Measurements from ENCODE around the gene DPYD.

Gene DPYD

DNA sequence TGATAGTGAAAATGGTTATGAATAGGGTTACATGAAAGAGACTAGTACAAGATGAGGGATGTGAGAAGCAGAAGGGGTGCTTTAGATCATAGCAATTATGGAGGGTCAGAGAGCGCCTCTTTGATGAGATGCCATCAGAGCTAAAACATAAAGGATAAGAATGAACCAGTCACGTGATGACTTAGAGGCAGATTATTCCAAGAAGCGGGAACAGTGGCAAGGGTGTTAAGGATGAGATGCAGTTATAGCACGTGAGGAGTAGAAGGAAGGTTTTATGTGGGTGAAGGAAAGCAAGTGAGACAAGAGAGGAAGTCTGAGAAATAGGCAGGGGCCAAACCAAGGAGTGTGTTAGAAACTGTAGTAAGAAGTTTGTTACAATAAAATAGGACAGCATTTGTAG lies 360.1 kb downstream of the DPYD start:
- DNase-seq (ENCODE audit: extremely low read depth in 1 of 2, low read depth in 1 of 2) = no peak

DNA sequence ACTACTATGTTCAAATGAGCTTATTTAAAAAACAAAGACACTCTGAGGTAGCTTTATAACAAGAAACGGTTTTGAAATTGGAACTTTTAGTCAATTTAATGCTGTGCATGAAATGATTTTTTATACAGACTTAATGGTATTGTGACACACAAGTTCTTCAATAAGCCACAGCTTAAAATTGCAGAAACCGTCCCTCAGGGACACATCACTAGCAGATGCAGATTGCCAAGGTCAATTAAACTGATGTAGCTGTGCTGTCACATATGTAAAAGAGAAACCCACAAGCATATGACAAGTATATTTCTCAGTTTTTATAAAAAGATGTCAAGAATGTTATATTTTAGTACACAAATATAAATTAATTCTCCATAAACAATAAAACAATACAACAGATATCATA lies 366.9 kb downstream of the DPYD start:
- DNase-seq (ENCODE audit: extremely low read depth in 1 of 2, low read depth in 1 of 2) = no peak

DNA sequence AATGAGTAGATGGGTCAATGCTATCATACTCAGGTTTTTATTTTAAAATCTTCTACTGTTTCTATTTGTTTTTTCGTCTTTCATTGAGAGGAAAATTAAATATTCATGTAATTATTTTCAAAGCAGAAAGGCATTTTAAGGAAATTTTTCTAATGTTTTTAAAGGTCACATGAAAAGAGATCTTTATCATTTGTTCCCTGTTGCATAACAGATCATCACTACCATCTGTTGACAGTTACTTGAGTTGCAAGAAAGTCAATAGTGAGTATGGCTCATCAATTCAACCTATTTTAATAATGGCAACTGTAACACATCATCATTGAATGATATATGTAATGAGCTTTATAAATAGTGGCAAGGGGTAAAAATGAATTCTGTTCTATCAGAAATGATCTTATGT lies 369.7 kb downstream of the DPYD start:
- no peak for DNase-seq (ENCODE audit: extremely low read depth in 1 of 2, low read depth in 1 of 2)

DNA sequence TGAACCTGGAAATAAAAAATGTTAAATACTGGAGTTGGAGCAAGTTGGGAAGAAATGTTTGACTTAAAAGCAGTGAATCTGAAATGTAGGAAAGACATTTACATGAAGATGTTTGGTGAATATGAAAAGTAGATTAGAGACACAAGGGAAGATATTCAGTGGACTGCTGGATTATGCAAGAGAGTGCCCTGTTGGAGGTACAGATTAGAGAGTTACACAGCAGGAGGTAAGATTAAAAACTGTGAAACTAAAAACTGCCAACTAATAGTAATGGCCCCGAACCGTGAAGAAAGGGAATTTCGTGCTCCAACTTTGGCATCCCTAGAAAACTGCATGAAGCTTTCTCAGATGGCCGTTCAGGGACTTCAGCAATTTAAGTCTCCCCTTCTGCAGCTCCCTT lies 375.4 kb downstream of the DPYD start:
- DNase-seq (ENCODE audit: extremely low read depth in 1 of 2, low read depth in 1 of 2) = no peak

DNA sequence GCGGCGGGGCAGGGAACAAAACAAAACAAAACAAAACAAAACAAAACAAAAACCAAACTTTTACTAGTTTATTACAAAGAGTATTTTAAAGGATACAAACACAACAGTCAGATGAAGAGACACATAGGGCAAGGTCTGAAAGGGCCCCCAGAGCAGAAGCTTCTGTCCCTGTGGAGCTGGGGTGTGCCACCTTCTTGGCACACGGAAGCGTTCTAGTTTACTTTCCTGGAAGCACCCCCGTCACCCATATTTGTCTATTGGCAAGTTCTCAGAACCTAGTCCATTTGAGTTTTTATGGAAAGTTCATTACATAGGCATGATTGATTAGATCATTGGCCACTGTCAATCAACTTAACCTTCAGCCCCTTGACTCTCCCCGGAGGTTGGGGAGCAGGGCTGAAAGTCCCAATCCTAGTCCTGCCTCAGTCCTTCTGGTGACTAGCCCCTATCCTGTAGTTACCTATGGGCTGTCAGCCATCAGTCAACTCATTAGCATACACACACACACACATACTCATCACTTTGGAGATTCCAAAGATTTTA lies 380.4 kb downstream of the DPYD start:
- DNase-seq (ENCODE audit: extremely low read depth in 1 of 2, low read depth in 1 of 2) = no peak

DNA sequence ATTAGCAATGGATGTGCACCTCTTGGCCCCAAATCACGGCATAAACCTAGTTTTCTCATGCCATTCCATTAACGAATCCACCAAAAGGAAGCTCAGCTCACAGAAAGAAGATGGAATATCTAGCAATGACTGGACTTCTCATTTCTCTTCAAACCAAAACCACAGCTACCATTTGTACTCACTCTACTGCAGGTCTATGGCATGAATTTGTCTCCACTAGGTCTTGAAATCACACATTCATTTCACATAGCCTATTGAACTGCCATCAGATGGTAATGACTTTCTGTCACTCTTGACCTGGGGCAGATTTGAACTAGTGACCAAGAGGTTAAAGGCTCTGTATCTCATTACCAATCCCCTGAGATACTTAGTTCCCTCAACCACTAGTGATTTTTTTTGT lies 382.7 kb downstream of the DPYD start:
- no peak for DNase-seq (ENCODE audit: extremely low read depth in 1 of 2, low read depth in 1 of 2)

DNA sequence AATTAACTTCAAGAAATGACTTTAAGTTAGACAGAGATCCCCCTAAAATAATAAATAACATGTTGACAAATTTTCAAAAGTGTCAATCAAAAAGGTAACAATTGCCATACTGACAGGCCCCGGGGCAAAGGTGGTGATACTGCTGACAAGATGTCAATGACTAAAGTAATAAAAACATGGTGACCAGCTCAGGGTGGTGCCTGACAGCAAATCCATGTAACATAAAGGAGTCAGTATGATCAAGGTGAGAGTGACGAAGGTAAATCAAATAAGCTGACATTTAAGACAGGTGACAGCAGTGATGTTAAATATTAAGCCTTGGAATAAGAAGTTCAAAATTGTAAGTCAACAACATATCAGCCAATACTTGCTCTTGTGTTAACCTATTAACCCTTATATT lies 387.5 kb downstream of the DPYD start:
- DNase-seq (ENCODE audit: extremely low read depth in 1 of 2, low read depth in 1 of 2) = no peak

DNA sequence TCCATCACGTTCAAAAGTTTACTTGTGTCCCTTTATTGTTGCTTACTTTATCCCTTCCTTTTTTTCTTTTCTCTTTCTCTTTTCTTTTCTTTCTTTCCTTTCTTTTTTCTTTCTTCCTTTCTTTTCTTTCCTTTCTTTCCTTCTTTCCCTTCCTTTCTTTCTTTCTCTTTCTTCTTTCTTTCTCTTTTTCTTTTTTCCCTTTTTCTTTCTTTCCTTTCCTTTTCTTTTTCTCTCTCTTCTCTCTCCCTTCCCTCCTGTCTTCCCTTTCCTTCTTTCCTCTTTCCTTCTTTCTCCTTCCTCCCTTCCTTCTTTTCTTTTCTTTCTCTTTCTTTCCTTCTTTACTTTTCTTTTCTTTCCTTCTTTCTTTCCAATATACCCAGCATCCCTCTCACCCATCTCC lies 391.2 kb downstream of the DPYD start:
- no peak for DNase-seq (ENCODE audit: extremely low read depth in 1 of 2, low read depth in 1 of 2)

DNA sequence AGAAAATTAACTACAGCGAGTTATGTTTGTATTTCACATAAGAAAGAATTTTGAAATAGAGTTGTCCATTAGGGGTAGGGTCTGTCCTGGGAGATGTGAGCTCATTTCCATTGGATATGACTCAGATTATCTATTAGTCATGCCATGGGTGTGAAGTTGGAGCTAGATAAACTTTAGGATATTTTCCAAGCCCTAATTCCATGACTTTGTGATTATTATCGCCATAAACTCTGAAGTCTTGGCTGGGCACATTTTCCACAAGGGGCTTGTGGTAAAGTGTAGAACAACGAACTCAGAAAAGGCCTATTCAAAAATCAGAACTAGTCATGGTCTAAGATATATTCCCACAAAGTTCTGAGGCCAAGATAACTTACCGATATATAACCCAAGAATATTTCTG lies 396.6 kb downstream of the DPYD start:
- no peak for DNase-seq (ENCODE audit: extremely low read depth in 1 of 2, low read depth in 1 of 2)

DNA sequence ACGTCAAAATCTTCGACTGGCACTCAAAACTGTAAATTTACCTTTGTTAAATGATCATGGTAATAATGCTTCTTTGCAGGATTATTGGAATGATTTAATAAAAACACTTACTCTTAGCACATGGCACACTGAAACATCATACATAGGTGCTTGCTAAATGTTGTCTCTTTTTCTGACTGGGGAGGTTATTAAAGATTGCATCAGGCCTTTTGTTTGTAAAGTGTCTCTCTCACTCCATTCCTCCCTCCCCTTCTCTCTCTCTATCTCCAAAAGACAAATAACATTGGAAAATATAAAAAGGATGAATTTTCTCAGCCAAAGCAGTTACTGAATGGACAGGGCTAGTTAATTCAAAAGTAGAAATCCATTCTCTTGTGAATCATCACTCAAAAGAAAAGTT lies 404.2 kb downstream of the DPYD start:
- DNase-seq (ENCODE audit: extremely low read depth in 1 of 2, low read depth in 1 of 2) = no peak

DNA sequence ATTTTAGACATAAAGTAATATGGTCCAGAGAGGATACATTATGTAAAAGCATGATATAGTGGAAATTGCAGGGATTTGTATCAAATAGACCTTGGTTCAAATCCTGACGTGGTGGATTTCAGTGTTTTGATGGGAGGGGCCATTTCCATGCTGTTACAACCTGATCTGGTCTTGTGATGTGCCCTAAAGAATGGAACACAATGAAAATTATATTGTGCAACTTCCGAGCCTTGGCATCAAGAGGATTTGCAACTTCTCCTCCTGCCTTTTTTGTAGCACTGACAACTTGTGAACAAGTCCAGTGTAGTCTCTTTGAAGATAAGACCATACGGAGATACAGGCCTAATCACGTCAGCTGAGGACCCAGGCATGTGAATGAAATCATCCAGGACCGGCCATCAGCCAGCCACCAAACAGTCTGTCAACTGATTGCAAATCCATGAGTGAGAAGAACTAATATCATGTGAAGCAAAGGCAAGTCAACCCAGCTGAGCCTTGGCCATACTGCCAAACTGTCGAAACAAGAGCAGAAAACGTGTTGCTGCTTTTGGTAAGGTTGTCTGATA lies 412.1 kb downstream of the DPYD start:
- DNase-seq (ENCODE audit: extremely low read depth in 1 of 2, low read depth in 1 of 2) = no peak

DNA sequence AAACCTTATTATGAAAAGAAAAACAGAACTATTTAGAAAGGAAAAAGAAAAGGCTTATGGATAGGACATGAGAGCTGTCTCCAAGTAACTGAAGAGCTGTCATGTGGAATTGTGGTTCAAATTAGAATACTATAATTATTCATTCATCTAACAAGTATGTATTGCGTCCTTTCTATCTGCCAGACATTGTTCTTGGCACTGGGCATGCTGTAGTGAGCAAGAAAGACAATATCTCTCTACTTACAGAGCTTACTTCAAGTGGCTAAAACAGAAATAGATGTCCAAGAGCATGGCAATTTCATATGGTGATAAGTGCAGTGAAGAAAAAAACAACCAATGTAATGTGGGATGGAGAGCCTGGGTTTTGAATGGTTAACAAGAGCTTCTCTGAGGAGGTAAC lies 413.0 kb downstream of the DPYD start:
- DNase-seq (ENCODE audit: extremely low read depth in 1 of 2, low read depth in 1 of 2) = no peak

DNA sequence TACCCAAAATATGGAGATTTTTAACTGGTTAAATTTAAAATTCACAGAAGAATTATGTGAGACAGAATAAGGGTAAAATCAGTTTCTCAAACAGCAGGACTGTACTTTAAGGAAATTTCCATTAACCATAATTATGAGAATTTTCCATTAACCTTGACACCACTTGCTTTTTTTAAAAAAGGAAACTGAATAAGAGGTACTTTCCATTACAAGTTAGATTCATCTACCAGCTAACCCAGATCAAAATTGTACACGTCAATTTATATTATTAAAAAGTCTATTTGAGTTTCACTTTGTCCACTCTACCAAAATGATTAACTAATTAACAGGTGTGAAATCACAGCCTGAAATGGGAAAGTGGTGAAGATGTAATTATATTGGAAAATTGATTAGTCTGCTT lies 414.5 kb downstream of the DPYD start:
- no peak for DNase-seq (ENCODE audit: extremely low read depth in 1 of 2, low read depth in 1 of 2)

DNA sequence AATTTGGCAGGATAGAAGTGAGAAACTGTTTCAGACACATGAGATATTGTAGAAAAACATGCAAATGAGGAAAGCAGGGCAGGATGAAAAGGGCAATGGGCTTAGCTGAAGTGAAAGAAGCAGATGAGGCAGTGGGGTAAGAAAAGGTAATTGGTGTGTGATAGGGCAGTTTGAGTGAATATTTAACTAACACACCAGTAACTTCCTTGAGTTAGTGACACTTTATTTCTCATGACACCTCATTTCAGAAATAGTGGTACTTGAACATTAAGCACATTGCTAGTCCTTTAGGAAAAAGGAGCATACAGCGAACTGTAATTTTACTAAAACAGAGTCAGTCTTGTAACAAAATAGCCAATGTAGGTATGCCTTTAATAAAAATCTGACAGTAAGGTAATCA lies 415.0 kb downstream of the DPYD start:
- DNase-seq (ENCODE audit: extremely low read depth in 1 of 2, low read depth in 1 of 2) = no peak

DNA sequence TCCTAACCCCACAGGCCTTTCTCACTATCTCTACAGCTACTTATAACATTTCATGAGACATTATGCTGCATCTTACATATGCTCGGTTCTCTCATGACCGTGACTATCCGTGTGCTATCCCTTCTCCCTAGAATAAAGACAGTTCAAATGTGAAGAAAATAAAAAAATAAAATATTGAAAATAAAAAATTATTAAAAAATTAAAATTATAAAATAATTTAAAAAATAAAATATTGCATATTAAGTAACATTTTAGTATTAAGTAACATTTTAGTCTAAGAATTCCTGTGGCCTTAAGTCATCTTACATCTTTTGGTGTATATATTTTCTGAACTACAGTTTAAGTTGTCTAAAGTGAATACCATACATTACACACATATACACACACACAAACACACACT lies 415.5 kb downstream of the DPYD start:
- DNase-seq (ENCODE audit: extremely low read depth in 1 of 2, low read depth in 1 of 2) = no peak

DNA sequence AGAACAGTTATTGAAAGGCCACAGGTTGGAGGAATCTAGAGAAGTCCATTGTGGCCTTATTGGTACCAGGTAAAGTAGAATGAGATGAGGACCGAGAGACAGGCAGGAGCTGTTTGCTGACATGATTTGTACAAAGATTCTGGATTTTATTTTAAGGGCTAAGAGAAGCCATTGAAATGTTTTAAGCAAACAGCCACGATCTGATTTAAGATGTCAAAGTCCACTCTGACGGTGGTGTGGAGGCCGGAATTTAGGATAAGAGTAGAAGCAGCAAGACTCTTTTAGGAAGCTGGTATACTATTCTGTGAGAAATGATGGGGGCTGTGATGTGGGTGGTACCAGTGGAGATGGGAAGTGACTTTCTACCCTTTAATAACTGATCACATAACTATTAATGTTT lies 418.5 kb downstream of the DPYD start:
- no peak for DNase-seq (ENCODE audit: extremely low read depth in 1 of 2, low read depth in 1 of 2)

DNA sequence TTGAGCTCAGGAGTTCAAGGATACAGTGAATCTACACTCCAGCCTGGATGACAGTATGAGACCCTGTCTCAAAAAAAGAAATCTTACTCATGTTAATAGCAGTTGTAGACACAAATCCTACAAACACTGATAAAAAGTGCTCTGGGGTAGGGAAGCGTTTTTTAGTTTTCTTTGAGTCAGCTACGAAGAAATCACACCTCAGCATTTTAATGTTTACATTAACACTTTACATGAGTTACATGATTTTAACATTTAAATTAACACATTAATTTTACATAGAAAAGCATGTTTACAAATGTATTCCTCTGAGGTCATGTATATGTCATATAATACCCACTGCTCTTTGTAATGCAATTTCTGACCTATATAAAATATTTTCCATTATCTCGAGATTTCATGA lies 419.2 kb downstream of the DPYD start:
- DNase-seq (ENCODE audit: extremely low read depth in 1 of 2, low read depth in 1 of 2) = no peak

DNA sequence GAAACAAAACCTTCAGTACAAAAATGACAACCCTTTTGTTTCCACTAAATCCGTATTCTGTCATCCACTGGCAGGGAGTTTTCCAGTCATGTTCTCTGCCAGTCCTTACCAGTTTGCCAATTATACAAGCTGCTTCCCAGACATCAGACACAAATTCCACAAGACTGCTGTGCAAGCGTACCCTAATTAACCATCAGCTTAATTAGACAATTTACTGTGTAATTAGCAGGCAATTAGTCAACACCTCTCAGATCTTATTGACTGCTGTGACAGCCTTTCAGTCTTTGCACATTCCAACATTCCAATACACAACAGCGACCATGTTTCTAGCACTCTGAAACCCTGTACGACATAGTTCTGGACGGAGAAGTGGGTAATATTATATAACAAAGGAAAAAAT lies 420.1 kb downstream of the DPYD start:
- no peak for DNase-seq (ENCODE audit: extremely low read depth in 1 of 2, low read depth in 1 of 2)

DNA sequence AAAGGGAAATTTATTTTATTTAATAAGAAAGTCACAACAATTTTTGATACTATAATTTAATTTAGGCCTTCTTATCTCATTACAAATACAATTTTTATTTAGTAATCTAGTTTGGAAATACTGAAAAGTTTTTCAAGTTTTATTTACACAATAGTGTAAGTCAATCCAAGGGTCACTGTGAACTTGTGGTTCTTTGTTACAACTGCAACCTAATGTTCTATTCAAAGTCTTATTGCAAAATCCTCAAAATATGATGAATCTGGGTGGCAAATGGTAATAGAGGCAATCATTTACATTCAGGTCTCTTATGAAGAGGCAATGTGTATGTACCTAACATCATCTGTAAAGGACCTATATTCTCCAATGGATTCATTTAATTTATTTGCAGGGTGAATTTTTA lies 421.2 kb downstream of the DPYD start:
- no peak for DNase-seq (ENCODE audit: extremely low read depth in 1 of 2, low read depth in 1 of 2)

DNA sequence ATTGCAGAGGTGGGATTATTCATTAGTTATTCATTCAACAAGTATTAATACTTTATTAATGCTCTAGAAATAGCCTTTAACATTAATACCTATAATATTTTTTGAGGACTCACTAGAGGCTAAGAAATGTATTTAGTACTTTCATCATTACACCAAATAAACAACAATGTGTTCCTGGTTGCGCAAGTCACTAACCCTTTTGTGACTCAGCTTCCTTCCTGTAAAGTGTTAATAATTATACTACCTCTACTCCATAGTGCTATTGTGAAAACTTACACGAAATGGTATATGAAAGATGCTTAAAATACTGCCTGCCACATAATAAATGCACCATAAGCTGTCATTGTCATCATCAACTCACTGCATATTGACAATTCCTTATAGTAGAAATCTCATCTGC lies 431.0 kb downstream of the DPYD start:
- DNase-seq (ENCODE audit: extremely low read depth in 1 of 2, low read depth in 1 of 2) = no peak

DNA sequence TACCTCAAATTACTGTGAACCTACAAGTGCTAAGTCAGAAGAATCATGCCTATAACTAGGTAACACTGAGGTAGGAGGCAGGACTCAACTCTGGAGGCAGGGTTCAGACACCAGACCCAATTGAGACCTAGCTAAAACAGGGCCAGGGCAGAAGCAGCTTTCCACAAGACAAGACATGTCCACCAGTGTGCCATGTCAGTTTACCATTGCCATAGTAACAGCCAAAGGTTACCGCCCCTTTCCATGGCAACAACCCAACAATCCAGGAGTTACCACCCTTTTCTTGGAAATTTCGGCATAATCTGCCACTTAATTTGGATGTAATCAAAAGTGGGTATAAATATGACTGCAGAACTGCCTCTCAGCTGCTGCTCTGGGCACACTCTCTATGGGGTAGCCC lies 432.3 kb downstream of the DPYD start:
- no peak for DNase-seq (ENCODE audit: extremely low read depth in 1 of 2, low read depth in 1 of 2)

DNA sequence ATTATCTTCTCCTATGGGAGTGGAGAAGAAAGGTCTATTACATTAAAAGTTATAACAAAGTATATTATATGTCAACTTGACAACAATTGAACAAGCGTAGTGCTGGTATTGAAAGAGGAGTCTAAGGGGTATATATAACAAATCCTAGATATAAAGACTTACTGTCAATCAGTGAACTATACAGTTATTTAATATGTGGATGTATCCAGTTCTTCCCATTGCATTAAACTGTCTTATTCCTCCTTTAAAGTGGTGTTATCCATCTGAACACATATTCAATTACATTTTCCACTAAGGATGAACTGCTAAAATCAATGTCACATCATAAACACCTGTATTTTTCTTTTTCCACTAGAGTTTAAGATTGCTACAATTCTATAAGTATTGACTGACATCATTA lies 438.8 kb downstream of the DPYD start:
- no peak for DNase-seq (ENCODE audit: extremely low read depth in 1 of 2, low read depth in 1 of 2)

DNA sequence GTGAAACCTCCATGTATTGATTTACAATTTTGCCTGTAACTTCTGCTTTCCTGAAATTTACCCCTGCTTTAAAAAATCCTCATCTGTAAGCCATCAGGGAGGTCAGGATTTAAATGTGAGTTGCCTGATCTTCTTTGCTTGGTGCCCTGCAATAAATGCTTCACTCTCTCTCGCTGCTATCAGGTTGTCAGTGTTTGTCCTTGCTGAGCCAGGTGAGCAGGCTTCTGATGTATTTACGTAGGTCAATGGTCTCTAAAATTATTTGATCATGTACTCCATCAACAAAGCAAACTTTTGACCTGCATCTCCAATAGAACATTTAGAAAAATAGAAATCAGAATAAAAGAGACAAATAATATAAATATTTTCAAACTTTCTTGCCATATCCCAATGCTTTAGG lies 453.4 kb downstream of the DPYD start:
- DNase-seq (ENCODE audit: extremely low read depth in 1 of 2, low read depth in 1 of 2) = no peak

DNA sequence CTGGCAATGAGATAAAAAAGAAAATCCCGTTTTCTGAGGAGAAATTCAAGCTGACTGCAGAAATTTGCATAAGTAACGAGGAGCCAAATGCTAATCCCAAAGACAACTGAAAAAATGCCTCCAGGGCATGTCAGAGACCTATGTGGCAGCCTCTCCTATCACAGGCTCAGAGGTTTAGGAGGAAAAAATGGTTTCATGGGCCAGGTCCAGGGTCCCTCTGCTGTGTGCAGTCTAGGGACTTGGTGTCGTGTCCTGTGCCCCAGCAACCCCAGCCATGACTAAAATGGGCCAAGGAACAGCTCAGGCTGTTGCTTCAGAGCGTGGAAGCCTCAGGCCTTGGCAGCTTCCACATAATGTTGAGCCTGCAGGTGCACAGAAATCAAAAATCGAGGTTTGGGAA lies 456.5 kb downstream of the DPYD start:
- DNase-seq (ENCODE audit: extremely low read depth in 1 of 2, low read depth in 1 of 2) = no peak

Data from activated CD8-positive, alpha-beta memory T cell treated with anti-CD3 and anti-CD28 coated beads for 1 hour (primary cell).